Measurements from ENCODE around the gene MFAP3. TPM values are rescaled to one million over a fixed set of nuclear protein-coding genes. Genes with fewer than 3 reads are reported as not detected.

MFAP3 gene
- total and polyA plus RNA-seq, 10 of the 15 experiments (the other 5 are each of a cell fraction or from before 2014, with no cell fraction given): 2.5 to 22.9 (median 13.4) TPM

DNA sequence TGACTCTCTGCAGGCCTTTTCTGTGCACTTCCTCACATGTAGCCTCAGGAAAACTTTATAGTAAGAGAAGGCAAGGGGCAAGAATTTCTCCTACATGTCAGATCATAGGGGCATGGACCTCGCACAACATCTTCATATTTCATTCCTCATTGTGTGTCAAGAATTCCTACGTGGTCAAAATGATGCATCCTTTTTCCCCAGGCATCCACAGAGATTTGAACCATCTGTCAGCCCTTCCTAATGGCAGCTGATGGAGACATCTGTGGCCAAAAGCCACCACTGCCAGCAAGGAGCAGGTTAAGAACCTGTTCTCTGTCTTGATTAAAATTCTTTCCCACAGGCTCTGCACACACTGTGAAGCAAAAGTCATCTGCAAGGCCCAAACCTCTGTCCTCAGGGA, 42.5 kb downstream of the MFAP3 start:
- no peak for FAIRE-seq
- Histone ChIP-seq H3K36me3 (ENCODE audit: control insufficient read depth in 2 of 2, insufficient read depth in 2 of 2, low read length in 1 of 2) (no peaks in the 10 kb centered on the region), H3K9ac (ENCODE audit: control insufficient read depth, insufficient read depth, low read length) (no peak overlapping the region), H3K4me3 (no peak overlapping the region), H3K4me2 (ENCODE audit: control insufficient read depth, insufficient read depth) (no peak overlapping the region), H3K9me3 (replicated peaks; ENCODE audit: control insufficient read depth, insufficient read depth, low read length) (no peaks in the 10 kb centered on the region), H3K4me1 (ENCODE audit: control insufficient read depth, insufficient read depth, low read length) (no peaks in the 10 kb centered on the region), H3K27me3 (replicated peaks in 1 of 2; ENCODE audit: control insufficient read depth in 2 of 2, insufficient read depth in 2 of 2, low read length in 1 of 2) (0 out of 4 replicates have a peak, but pooled peaks cover 0 to 2% of the 10 kb centered on the region in 2 experiments), H2AFZ (ENCODE audit: control insufficient read depth, low read depth, low read length) (no peak overlapping the region), H4K20me1 (ENCODE audit: control insufficient read depth, insufficient read depth) (no peaks in the 10 kb centered on the region), H3K27ac (ENCODE audit: control insufficient read depth, insufficient read depth) (no peak overlapping the region), H3K79me2 (ENCODE audit: control insufficient read depth, insufficient read depth, low read length) (no peaks in the 10 kb centered on the region)
- ChIA-PET POLR2A (no interaction called here), SMC1A (ENCODE audit: uncharacterized antibody, unreplicated experiment) (interaction anchor here (1.2 kb wide), 1 partner anchor 116 kb away, joined by 3 read pairs; no protein-coding TSS in a partner anchor), CTCF (interaction anchor here (0.9 to 1.4 kb wide), 3 partner anchors 9 to 132 kb away, joined by 3 to 6 read pairs (median 3); no protein-coding TSS in a partner anchor), RAD21 (ENCODE audit: unreplicated experiment) (no interaction called here)
- no TSS peak for BruUV-seq (replicated peaks)
- in situ Hi-C loops (cut with MboI): no loop called here
- 62% methylated on average over 2 of the region's 2 CpGs for WGBS (ENCODE audit: insufficient coverage, insufficient replicate concordance, low lambda C conversion rate, missing lambda C conversion rate)
- TF ChIP-seq USF1 (IDR thresholded peaks at IDR 0.05; ENCODE audit: borderline replicate concordance, extremely low read length, insufficient read depth, low read depth, low read length): no peak
- no peak for TF ChIP-seq CTCF (IDR thresholded peaks at IDR 0.05 in 2 of 3, conservative IDR thresholded peaks at IDR 0.05 in 1 of 3; ENCODE audit: control insufficient read depth in 2 of 3, extremely low read depth in 1 of 3, insufficient read depth in 1 of 3, low read depth in 3 of 3, low read length in 3 of 3)
- TF ChIP-seq, protein P1, sequence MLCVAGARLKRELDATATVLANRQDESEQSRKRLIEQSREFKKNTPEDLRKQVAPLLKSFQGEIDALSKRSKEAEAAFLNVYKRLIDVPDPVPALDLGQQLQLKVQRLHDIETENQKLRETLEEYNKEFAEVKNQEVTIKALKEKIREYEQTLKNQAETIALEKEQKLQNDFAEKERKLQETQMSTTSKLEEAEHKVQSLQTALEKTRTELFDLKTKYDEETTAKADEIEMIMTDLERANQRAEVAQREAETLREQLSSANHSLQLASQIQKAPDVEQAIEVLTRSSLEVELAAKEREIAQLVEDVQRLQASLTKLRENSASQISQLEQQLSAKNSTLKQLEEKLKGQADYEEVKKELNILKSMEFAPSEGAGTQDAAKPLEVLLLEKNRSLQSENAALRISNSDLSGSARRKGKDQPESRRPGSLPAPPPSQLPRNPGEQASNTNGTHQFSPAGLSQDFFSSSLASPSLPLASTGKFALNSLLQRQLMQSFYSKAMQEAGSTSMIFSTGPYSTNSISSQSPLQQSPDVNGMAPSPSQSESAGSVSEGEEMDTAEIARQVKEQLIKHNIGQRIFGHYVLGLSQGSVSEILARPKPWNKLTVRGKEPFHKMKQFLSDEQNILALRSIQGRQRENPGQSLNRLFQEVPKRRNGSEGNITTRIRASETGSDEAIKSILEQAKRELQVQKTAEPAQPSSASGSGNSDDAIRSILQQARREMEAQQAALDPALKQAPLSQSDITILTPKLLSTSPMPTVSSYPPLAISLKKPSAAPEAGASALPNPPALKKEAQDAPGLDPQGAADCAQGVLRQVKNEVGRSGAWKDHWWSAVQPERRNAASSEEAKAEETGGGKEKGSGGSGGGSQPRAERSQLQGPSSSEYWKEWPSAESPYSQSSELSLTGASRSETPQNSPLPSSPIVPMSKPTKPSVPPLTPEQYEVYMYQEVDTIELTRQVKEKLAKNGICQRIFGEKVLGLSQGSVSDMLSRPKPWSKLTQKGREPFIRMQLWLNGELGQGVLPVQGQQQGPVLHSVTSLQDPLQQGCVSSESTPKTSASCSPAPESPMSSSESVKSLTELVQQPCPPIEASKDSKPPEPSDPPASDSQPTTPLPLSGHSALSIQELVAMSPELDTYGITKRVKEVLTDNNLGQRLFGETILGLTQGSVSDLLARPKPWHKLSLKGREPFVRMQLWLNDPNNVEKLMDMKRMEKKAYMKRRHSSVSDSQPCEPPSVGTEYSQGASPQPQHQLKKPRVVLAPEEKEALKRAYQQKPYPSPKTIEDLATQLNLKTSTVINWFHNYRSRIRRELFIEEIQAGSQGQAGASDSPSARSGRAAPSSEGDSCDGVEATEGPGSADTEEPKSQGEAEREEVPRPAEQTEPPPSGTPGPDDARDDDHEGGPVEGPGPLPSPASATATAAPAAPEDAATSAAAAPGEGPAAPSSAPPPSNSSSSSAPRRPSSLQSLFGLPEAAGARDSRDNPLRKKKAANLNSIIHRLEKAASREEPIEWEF (IDR thresholded peaks at IDR 0.05; ENCODE audit: insufficient replicate concordance, low read depth, low read length): no peak
- TF ChIP-seq SIX5 (IDR thresholded peaks at IDR 0.05; ENCODE audit: low read depth, low read length, severe bottlenecking): no peak
- TF ChIP-seq RUNX3 (IDR thresholded peaks at IDR 0.05; ENCODE audit: low read length): no peak
- TF ChIP-seq WRNIP1 (IDR thresholded peaks at IDR 0.05; ENCODE audit: borderline replicate concordance, low read depth, low read length): no peak
- TF ChIP-seq BRCA1 (IDR thresholded peaks at IDR 0.05; ENCODE audit: low read depth, low read length): no peak
- TF ChIP-seq SMARCA5 (IDR thresholded peaks at IDR 0.05): no peak
- no peak for TF ChIP-seq NBN (IDR thresholded peaks at IDR 0.05)
- no peak for TF ChIP-seq BHLHE40 (IDR thresholded peaks at IDR 0.05; ENCODE audit: borderline replicate concordance in 1 of 2, low read depth in 2 of 2, low read length in 1 of 2)
- no peak for TF ChIP-seq ZNF217 (IDR thresholded peaks at IDR 0.05)
- no peak for TF ChIP-seq CEBPB (IDR thresholded peaks at IDR 0.05; ENCODE audit: borderline replicate concordance in 1 of 2, low read depth in 2 of 2, low read length in 2 of 2)
- TF ChIP-seq ATF2 (IDR thresholded peaks at IDR 0.05; ENCODE audit: low read length): no peak
- no peak for TF ChIP-seq CBX5 (IDR thresholded peaks at IDR 0.05; ENCODE audit: low read depth)
- no peak for TF ChIP-seq EP300 (IDR thresholded peaks at IDR 0.05; ENCODE audit: borderline replicate concordance in 1 of 2, control insufficient read depth in 1 of 2, low read depth in 2 of 2, low read length in 2 of 2)
- DNase-seq (ENCODE audit: low read depth, low spot score): no peak
- no peak for ATAC-seq
- intact Hi-C loops (cut with micrococcal nuclease; ENCODE audit: unreplicated experiment): no loop called here

Data from GM12878 (cell line).